Activated CD8-positive, alpha-beta T cell treated with anti-CD3 and anti-CD28 coated beads for 36 hours (primary cell): ENCODE data around the gene CCDC40. TPM values are rescaled to one million over a fixed set of nuclear protein-coding genes. Genes with fewer than 3 reads are reported as not detected.

Experiments used
- ATAC-seq: fragments of 200-7000 bp; cut with Tn5 transposase; one replicate; pipeline ENCODE4 v1.10.0; 2021; ENCODE audit warnings: mild to moderate bottlenecking, moderate library complexity
- CTCF ChIA-PET: fragments of 350-600 bp; sonication (Branson Sonifier 250); formaldehyde crosslinking; loops from one replicate; lab custom pipeline; 2021; ENCODE audit warnings: antibody characterized with exemption; lab: Charles Lee
- POLR2A ChIA-PET: fragments of 350-600 bp; sonication (Branson Sonifier 250); formaldehyde crosslinking; loops from one replicate; lab custom pipeline; 2021; ENCODE audit warnings: antibody characterized with exemption; lab: Charles Lee
- DNase-seq: peaks from one replicate; pipeline ENCODE4 v3.0.0-alpha.2; 2020
- H3K27ac Mint-ChIP-seq: one replicate; pipeline ENCODE4 v1.8.0; 2021; ENCODE audit warnings: mild to moderate bottlenecking, mixed read lengths
- H3K27me3 Mint-ChIP-seq: one replicate; pipeline ENCODE4 v1.8.0; 2021; ENCODE audit warnings: mixed read lengths
- H3K36me3 Mint-ChIP-seq: one replicate; pipeline ENCODE4 v1.8.0; 2021; ENCODE audit warnings: low read depth, mixed read lengths
- H3K4me1 Mint-ChIP-seq: one replicate; pipeline ENCODE4 v1.8.0; 2021; ENCODE audit warnings: low read depth, mixed read lengths
- H3K4me3 Mint-ChIP-seq: one replicate; pipeline ENCODE4 v1.8.0; 2021; ENCODE audit warnings: mild to moderate bottlenecking, moderate library complexity, mixed read lengths
- H3K9me3 Mint-ChIP-seq: one replicate; pipeline ENCODE4 v1.8.0; 2021; ENCODE audit warnings: mixed read lengths
- CTCF ChIP-seq: fragments of 200-600 bp; IDR thresholded peaks from one replicate; pipeline ENCODE4 v1.8.0; 2022; ENCODE audit warnings: antibody characterized with exemption, mild to moderate bottlenecking
- intact Hi-C: fragments of 100-400 bp; cut with micrococcal nuclease; formaldehyde crosslinking; loops from one replicate; pipeline ENCODE4 v1.10.0; 2022
- total RNA-seq, 2 experiments: library from RNA; stranded (reverse); gene quantifications; one replicate each; pipeline ENCODE4 v1.2.3, GENCODE V29; 2021

CCDC40 gene
- total RNA-seq, 2 experiments from 2014 or later: 0.54 to 0.79 TPM

GRCh38 chr17:80114758-80115157, 78.3 kb downstream of the CCDC40 start:
- ATAC-seq (no peak), DNase-seq (no peak)
- intact Hi-C loops: no loop called here
- CTCF ChIA-PET: interaction anchor here (0.8 to 1.6 kb wide), 2 partner anchors 13 to 95 kb away, joined by 3 to 7 read pairs; partner anchors contain the start of gene GAA
- Mint-ChIP-seq H3K4me3 (no peak overlapping the region), H3K27ac (no peak overlapping the region), H3K27me3 (no peaks in the 10 kb centered on the region), H3K9me3 (peaks cover 2% of the 10 kb centered on the region), H3K4me1 (no peaks in the 10 kb centered on the region), H3K36me3 (peaks cover 6% of the 10 kb centered on the region)
- POLR2A ChIA-PET: interaction anchor here (0.6 to 1.1 kb wide), 4 partner anchors 13 to 269 kb away, joined by 3 to 4 read pairs (median 3); partner anchors contain the start of gene GAA
- no peak for TF ChIP-seq CTCF

- H3K27me3 Mint-ChIP-seq: no peaks in the 10 kb centered on the region
- ATAC-seq (no peak), DNase-seq (no peak)
- H3K4me1 Mint-ChIP-seq: no peaks in the 10 kb centered on the region
- ChIA-PET CTCF (interaction anchor here (0.8 to 1.6 kb wide), 2 partner anchors 14 to 95 kb away, joined by 3 to 7 read pairs; partner anchors contain the start of gene GAA), POLR2A (interaction anchor here (0.6 to 1.1 kb wide), 3 partner anchors 14 to 269 kb away, joined by 3 to 4 read pairs (median 3); partner anchors contain the start of gene GAA)
- H3K27ac Mint-ChIP-seq: no peak overlapping the region
- H3K4me3 Mint-ChIP-seq: no peak overlapping the region
- H3K36me3 Mint-ChIP-seq: peaks cover 6% of the 10 kb centered on the region
- H3K9me3 Mint-ChIP-seq: peaks cover 2% of the 10 kb centered on the region
- no peak for TF ChIP-seq CTCF
- intact Hi-C loops: no loop called here
Observed at GRCh38 chr17:80115159-80115558, 78.7 kb downstream of the CCDC40 start.

GRCh38 chr17:80116276-80116920, 80.0 kb downstream of the CCDC40 start:
- Mint-ChIP-seq H3K4me3 (no peak overlapping the region), H3K36me3 (peaks cover 6% of the 10 kb centered on the region), H3K27ac (no peak overlapping the region), H3K9me3 (peaks cover 2% of the 10 kb centered on the region), H3K4me1 (no peaks in the 10 kb centered on the region), H3K27me3 (no peaks in the 10 kb centered on the region)
- ATAC-seq (no peak), DNase-seq (no peak)
- no peak for TF ChIP-seq CTCF
- CTCF ChIA-PET: interaction anchor here (1.0 kb wide), 1 partner anchor 15 kb away, joined by 3 read pairs; the partner anchor contains the start of gene GAA
- intact Hi-C loops: no loop called here
- POLR2A ChIA-PET: interaction anchor here (1.1 to 1.5 kb wide), 2 partner anchors 15 to 17 kb away, joined by 3 to 4 read pairs; partner anchors contain the start of gene GAA

- ChIA-PET CTCF (interaction anchor here (1.0 kb wide), 1 partner anchor 15 kb away, joined by 3 read pairs; the partner anchor contains the start of gene GAA), POLR2A (interaction anchor here (0.6 to 1.5 kb wide), 3 partner anchors 14 to 17 kb away, joined by 3 to 4 read pairs (median 3); partner anchors contain the start of gene GAA)
- Mint-ChIP-seq H3K9me3 (peaks cover 2% of the 10 kb centered on the region), H3K27ac (no peak overlapping the region), H3K4me3 (no peak overlapping the region), H3K4me1 (no peaks in the 10 kb centered on the region), H3K36me3 (peaks cover 6% of the 10 kb centered on the region), H3K27me3 (no peaks in the 10 kb centered on the region)
- intact Hi-C loops: no loop called here
- ATAC-seq (no peak), DNase-seq (no peak)
- no peak for TF ChIP-seq CTCF
Observed at GRCh38 chr17:80116921-80117380, 80.5 kb downstream of the CCDC40 start.
